Stomach (tissue), 9 donors: ENCODE results near the gene SACS. TPM values are rescaled to one million over a fixed set of nuclear protein-coding genes. Genes with fewer than 3 reads are reported as not detected.
"Not testable (repeated sequence)": the region's sequence is repeated elsewhere in the genome, so short reads cannot be mapped to it uniquely, and the experiment has no call there.

ENCODE experiments used
- DNase-seq, 2 donors: peaks; one replicate each; pipeline versions ENCODE4 v3.0.0 to v3.0.0-alpha.2; 2013 to 2019
- H3K27ac ChIP-seq, 5 donors: fragments of 200-600 bp in 4 of 5; sonication (generic) in 4 of 5; one replicate each; pipeline ENCODE4 v1.5.1; 2013 to 2019; ENCODE audit warnings: mild to moderate bottlenecking in 1 of 5, moderate library complexity in 1 of 5
- H3K27me3 ChIP-seq, 3 donors: fragments of 200-600 bp; sonication (generic); one replicate each; pipeline ENCODE4 v1.5.1; 2017 to 2019; ENCODE audit warnings: mixed run types in 1 of 3
- H3K36me3 ChIP-seq, 4 donors: fragments of 200-600 bp; sonication (generic); 1 replicate in 3 of 4; 2 replicates in 1 of 4; pipeline ENCODE4 v1.5.1; 2016 to 2019
- H3K4me1 ChIP-seq, 4 donors: fragments of 200-600 bp; sonication (generic); one replicate each; pipeline ENCODE4 v1.5.1; 2016 to 2019
- H3K4me3 ChIP-seq, 4 donors: fragments of 200-600 bp; sonication (generic) in 3 of 4; one replicate each; pipeline ENCODE4 v1.5.1; 2016 to 2019; ENCODE audit warnings: mild to moderate bottlenecking in 1 of 4
- H3K9me3 ChIP-seq, 4 donors: fragments of 200-600 bp; sonication (generic); one replicate each; pipeline ENCODE4 v1.5.1; 2016 to 2019
- EP300 ChIP-seq: sonication (generic); formaldehyde crosslinking; IDR thresholded peaks from one replicate; pipeline ENCODE4 v1.6.1; 2017; ENCODE audit warnings: antibody characterized with exemption
- POLR2A ChIP-seq, 4 donors: fragments of 450-650 bp; IDR thresholded peaks; one replicate each; pipeline ENCODE4 v1.6.1; 2016; ENCODE audit warnings: antibody characterized with exemption in 4 of 4, control low read depth in 2 of 4, mild to moderate bottlenecking in 1 of 4, moderate library complexity in 1 of 4
- POLR2AphosphoS5 ChIP-seq, 3 donors: sonication (generic); formaldehyde crosslinking; IDR thresholded peaks; one replicate each; pipeline ENCODE4 v1.6.1; 2016; ENCODE audit warnings: antibody characterized with exemption in 3 of 3
- WGBS, 5 donors: extraction: QIAGEN DNeasy Blood & Tissue Kit in 3 of 5; methylation state at CpG; one replicate each; pipeline versions ENCODE4 v1.1.5 to v1.1.7; 2013 to 2018; 5-methylcytosine and 5-hydroxymethylcytosine counted together
- intact Hi-C: fragments of 100-400 bp; cut with DNase I; formaldehyde crosslinking; loops from one replicate; pipeline ENCODE4 v1.15.1; 2023; ENCODE audit warnings: low total_unique reads
- polyA plus RNA-seq, 3 donors: library from polyadenylated mRNA; stranded (reverse); fragments of 200-250 nt; gene quantifications; one replicate each; pipeline ENCODE4 v1.2.3, GENCODE V29; 2013
- total RNA-seq, 5 donors: library from RNA; depleted of rRNA; stranded (reverse); fragments of >200 nt; gene quantifications; one replicate each; pipeline versions ENCODE4 v1.1.0 to v1.2.3, GENCODE V29; 2014 to 2016
- TF ChIP-seq, protein P1 (sequence below), 7 experiments: fragments of 450-650 bp in 4 of 7; fragments of 200-600 bp in 3 of 7; sonication (generic) in 3 of 7; IDR thresholded peaks; one replicate each; pipeline ENCODE4 v1.5.1; 2016 to 2019; ENCODE audit warnings: antibody characterized with exemption in 7 of 7, control low read depth in 2 of 7, mild to moderate bottlenecking in 1 of 7
- donor health status: healthy with polysubstance abuse.
- donor health status: Bipolar disorder and iron deficiency.
- donor health status: healthy.

Gene SACS
- total and polyA plus RNA-seq, 8 donors: 1.1 to 34.0 (median 4.9) TPM

DNA sequence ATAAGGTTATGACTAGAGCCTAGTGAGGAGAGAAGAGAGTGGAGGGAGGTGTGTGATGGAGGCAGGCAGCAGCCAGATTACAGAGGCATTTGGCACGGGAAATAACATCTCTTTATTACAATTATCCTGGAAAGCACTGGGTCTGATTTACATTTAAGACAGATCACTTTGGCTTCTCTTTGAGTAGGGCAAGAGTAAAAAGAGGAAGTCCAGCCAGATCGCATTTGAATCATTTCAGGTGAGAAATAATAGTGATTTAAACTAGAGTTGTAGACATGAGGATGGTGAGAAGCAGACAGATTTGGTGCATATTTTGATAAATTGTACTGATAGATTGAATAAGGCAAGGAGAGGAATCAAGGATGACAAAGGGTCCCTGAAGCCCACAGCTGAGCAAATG is 9.6 kb upstream of the SACS start:
- Histone ChIP-seq H3K4me3 (no peak overlapping the region), H3K27me3 (no peaks in the 10 kb centered on the region), H3K36me3 (no peaks in the 10 kb centered on the region), H3K27ac (no peak overlapping the region), H3K9me3 (no peaks in the 10 kb centered on the region), H3K4me1 (no peaks in the 10 kb centered on the region)
- TF ChIP-seq, protein P1, sequence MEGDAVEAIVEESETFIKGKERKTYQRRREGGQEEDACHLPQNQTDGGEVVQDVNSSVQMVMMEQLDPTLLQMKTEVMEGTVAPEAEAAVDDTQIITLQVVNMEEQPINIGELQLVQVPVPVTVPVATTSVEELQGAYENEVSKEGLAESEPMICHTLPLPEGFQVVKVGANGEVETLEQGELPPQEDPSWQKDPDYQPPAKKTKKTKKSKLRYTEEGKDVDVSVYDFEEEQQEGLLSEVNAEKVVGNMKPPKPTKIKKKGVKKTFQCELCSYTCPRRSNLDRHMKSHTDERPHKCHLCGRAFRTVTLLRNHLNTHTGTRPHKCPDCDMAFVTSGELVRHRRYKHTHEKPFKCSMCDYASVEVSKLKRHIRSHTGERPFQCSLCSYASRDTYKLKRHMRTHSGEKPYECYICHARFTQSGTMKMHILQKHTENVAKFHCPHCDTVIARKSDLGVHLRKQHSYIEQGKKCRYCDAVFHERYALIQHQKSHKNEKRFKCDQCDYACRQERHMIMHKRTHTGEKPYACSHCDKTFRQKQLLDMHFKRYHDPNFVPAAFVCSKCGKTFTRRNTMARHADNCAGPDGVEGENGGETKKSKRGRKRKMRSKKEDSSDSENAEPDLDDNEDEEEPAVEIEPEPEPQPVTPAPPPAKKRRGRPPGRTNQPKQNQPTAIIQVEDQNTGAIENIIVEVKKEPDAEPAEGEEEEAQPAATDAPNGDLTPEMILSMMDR (IDR thresholded peaks at IDR 0.05): no peak
- TF ChIP-seq EP300 (no peak), POLR2AphosphoS5 (IDR thresholded peaks at IDR 0.05) (no peak), POLR2A (IDR thresholded peaks at IDR 0.05) (no peak)
- no peak for DNase-seq
- 66 to 86% (median 79%) methylated on average over 2 of the region's 2 CpGs for WGBS, 5 donors
- intact Hi-C loops: no loop called here

DNA sequence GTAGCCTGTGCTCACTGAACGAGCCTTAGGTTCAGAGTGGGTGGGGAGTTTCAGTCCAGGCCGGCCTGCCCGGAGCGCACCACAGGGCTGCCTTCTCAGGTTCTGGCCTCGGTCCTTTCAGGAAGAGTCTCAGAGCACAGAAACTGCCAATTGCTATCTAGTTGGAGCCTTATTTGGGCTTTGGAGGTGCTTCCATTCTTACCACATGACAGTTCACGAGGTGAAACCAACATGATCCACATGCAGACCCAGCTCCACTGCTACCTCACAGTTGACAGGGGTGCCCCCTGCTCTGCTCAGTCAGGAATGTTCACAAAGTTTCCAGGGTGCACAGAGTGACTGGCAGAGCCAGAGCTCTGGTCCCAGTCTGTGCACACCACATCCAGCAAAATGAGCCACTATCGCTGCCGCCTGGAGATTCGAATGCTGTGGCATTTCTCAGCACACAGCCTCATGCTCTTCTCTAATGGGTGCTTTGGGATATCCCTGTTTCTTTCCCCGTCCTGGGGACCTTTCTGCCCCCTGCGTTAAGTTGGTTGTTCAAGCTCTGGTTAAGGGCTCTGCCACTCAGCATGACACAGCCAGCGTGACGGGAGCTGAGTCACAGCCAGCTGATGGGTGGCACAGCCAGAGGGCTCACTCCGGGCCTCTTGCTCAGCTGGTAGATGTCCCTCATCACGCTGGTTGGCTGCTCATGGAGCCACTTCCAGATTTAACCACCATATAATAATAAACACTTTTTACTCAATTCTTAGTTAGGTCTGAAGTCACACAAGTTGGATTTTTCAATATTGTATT is 7.5 kb upstream of the SACS start:
- H3K27me3 ChIP-seq: no peaks in the 10 kb centered on the region
- H3K36me3 ChIP-seq: no peaks in the 10 kb centered on the region
- no peak overlapping the region for H3K27ac ChIP-seq
- intact Hi-C loops: no loop called here
- no peak overlapping the region for H3K4me3 ChIP-seq
- DNase-seq: no peak
- TF ChIP-seq, protein P1 (IDR thresholded peaks at IDR 0.05): no peak
- no peak for TF ChIP-seq EP300
- no peak for TF ChIP-seq POLR2A (IDR thresholded peaks at IDR 0.05)
- WGBS, 5 donors: 89 to 96% (median 93%) methylated on average over 15 of the region's 15 CpGs
- no peaks in the 10 kb centered on the region for H3K9me3 ChIP-seq
- H3K4me1 ChIP-seq: no peaks in the 10 kb centered on the region

DNA sequence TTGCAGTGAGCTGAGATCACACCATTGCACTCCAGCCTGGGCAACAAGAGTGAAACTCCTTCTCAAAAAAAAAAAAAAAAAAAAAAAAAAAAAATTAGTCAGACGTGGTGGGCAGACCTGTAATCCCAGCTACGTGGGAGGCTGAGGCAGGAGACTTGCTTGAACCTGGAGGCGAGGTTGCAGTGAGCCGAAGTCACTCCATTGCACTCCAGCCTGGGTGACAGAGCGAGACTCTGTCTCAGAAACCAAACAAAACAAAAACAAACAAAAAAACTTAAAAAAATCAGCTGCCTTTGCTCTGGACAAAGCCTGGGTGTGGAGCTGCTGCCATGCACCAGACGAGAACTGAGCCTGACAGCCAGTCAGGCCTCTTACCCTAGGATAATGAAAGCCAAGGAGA is 6.8 kb upstream of the SACS start:
- DNase-seq, H3K27ac ChIP-seq, H3K36me3 ChIP-seq, H3K27me3 ChIP-seq, H3K9me3 ChIP-seq, H3K4me3 ChIP-seq, H3K4me1 ChIP-seq, intact Hi-C loops: not testable (repeated sequence)
- 78 to 88% (median 86%) methylated on average over 5 to 6 of the region's 6 CpGs for WGBS, 5 donors

DNA sequence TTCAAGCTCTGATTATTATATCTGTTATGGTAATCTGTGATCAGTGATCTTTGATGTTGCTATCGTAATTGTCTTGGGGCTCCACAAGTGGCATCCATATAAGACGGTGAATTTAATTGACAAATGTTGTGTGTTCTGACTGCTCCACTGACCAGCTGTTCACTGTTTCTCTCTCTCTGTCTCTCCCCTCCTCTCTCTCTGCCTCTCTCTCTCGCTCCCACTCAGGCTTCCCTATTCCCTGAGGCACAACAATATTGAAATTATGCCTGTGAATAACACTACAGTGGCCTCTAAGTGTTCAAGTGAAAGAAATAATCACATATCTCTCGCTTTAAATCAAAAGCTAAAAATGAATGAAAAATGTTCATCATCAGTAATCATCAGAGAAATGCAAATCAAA is 4.4 kb upstream of the SACS start:
- intact Hi-C loops: no loop called here
- H3K27ac ChIP-seq: no peak overlapping the region
- H3K27me3 ChIP-seq: peaks cover 0 to 5% (median 0%) of the 10 kb centered on the region in 3 donors
- H3K36me3 ChIP-seq: no peaks in the 10 kb centered on the region
- TF ChIP-seq, protein P1 (IDR thresholded peaks at IDR 0.05): no peak
- TF ChIP-seq EP300 (no peak), POLR2AphosphoS5 (IDR thresholded peaks at IDR 0.05) (no peak), POLR2A (IDR thresholded peaks at IDR 0.05) (no peak)
- no peak for DNase-seq
- H3K9me3 ChIP-seq: no peaks in the 10 kb centered on the region
- H3K4me3 ChIP-seq: no peak overlapping the region
- peaks cover 0 to 9% (median 4%) of the 10 kb centered on the region in 4 donors for H3K4me1 ChIP-seq
- 88 to 94% (median 90%) methylated on average over 4 of the region's 4 CpGs for WGBS, 5 donors

DNA sequence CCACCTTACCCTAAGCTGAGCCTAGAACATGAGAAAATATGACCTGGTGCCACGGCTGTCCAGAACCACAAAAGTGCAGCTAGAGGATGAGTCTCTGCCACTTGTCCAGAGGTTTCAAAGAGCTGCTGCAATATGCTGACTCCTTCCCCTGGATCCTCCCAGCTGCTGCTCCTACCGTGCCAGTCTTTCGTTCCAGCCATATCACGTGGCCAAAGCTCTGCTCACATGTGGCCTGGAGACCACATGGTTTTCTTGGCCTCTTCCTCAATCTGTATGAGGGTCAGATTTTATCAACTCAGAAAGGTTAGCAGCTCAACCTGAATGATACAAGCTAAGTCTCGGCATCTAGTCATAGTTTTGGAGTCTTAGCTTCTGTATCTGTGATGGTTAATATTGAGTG is 3.2 kb upstream of the SACS start:
- no peaks in the 10 kb centered on the region for H3K9me3 ChIP-seq
- intact Hi-C loops: no loop called here
- peaks cover 0 to 5% (median 0%) of the 10 kb centered on the region in 3 donors for H3K27me3 ChIP-seq
- no peak overlapping the region for H3K4me3 ChIP-seq
- no peak for DNase-seq
- TF ChIP-seq EP300 (no peak), POLR2AphosphoS5 (IDR thresholded peaks at IDR 0.05) (no peak), POLR2A (IDR thresholded peaks at IDR 0.05) (no peak)
- TF ChIP-seq, protein P1 (IDR thresholded peaks at IDR 0.05): no peak
- 73 to 89% (median 86%) methylated on average over 5 of the region's 5 CpGs for WGBS, 5 donors
- H3K36me3 ChIP-seq: no peaks in the 10 kb centered on the region
- no peak overlapping the region for H3K27ac ChIP-seq
- H3K4me1 ChIP-seq: peaks cover 0 to 20% (median 9%) of the 10 kb centered on the region in 4 donors
